ENCODE measurements around the gene CFAP97. TPM values are rescaled to one million over a fixed set of nuclear protein-coding genes. Genes with fewer than 3 reads are reported as not detected.

The CFAP97 gene
- polyA plus RNA-seq, 1 experiment: 51.1 TPM

GRCh38 chr4:185137233-185137925, 66.4 kb downstream of the CFAP97 start:
- TF ChIP-seq CTCF (IDR thresholded peaks at IDR 0.05; ENCODE audit: low read depth, low read length): no peak
- Histone ChIP-seq H3K9me3 (ENCODE audit: control insufficient read depth, insufficient read depth, low read length) (no peaks in the 10 kb centered on the region), H3K27ac (ENCODE audit: low read depth, low read length) (no peak overlapping the region), H3K4me3 (ENCODE audit: low read depth, low read length) (no peak overlapping the region), H3K27me3 (ENCODE audit: control insufficient read depth, insufficient read depth, low read length) (peaks cover 6% of the 10 kb centered on the region)
- no peak for DNase-seq (ENCODE audit: low read depth, low spot score)
- ChIA-PET POLR2A (no interaction called here), CTCF (interaction anchor here (4.9 kb wide), 1 partner anchor 97 kb away, joined by 18 read pairs; no protein-coding TSS in a partner anchor)

DNA sequence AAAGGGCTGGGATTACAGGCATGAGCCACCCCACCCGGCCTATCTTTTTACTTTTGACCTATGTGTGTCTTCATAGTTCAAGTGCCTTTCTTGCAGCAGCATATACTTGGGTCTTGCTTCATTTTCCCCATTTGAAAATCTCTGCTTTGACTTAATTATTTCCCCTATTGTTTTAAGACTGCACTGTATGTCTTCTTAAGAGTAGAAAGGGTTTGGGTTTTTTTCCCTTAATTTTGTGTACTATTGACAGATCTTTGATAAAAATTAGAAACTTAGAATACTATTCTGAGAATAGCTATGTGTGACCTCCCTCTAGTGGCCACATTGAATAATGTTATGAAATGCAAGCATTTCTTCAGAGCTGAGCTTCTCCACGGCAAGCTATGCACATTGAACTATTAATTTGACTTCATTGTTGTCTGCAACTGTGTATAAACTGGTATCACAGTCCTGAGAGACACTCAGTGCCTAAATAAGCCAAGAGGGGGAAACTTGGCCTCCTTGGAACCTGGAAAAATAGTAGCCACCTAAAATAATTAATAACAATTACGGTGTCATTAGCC, 69.4 kb downstream of the CFAP97 start:
- POLR2A ChIA-PET: interaction anchor here (1.1 kb wide), 1 partner anchor 9 kb away, joined by 6 read pairs; the partner anchor contains the start of gene SLC25A4

DNA sequence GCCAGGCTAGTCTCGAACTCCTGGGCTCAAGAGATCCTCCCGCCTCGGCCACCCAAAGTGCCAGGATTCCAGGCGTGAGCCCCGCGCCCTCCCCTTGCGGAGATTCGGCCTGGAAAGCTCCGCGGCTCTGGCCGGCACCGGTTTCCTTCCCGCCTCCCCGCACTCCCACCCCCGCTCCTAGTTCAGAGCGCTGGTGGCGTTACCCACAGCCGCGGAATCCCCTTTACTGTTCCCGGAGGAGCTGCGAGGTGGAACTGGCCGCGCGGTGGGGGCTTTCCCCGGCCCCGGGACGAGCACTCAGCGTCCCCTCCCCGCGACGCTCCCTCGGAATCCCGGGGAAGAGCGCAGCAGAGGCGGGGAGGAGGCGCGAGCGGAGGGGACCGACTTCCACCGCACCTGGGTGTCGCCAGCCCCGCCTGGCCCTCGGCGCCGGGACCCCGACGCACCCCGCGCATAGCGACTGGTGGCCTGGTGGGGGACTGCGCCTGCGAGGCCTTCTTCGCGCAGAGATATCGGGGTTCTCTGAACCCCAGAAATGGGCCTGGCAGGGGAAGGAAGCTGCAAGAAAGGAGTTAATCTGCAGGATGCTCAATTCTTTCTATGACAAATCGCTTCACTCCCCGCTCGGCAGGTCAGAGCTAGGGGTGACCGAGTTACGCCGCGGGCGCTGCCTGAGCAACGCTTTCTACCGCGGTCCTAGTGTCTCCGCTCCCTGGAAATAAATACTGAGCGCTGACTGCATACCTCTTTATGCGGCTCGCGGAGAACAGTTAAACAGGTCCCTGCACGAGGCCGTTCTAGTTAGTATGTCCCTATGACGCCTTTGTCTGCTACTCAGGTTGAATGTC, 75.3 kb downstream of the CFAP97 start:
- TF ChIP-seq CTCF (IDR thresholded peaks at IDR 0.05; ENCODE audit: low read depth, low read length): no peak
- DNase-seq (ENCODE audit: low read depth, low spot score): no peak
- no peak overlapping the region for H3K27ac ChIP-seq (ENCODE audit: low read depth, low read length)
- ChIA-PET CTCF (interaction anchor here (0.7 to 1.5 kb wide), 3 partner anchors 12 to 89 kb away, joined by 4 to 6 read pairs (median 4); no protein-coding TSS in a partner anchor), POLR2A (no interaction called here)
- H3K9me3 ChIP-seq (ENCODE audit: control insufficient read depth, insufficient read depth, low read length): no peaks in the 10 kb centered on the region; the same call in 1 of the 2 replicates
- peak overlapping the region; percentile 57 for H3K4me3 ChIP-seq (ENCODE audit: low read depth, low read length)
- H3K27me3 ChIP-seq (ENCODE audit: control insufficient read depth, insufficient read depth, low read length): peaks cover 9% of the 10 kb centered on the region

More for the DNA sequence above, 69.4 kb downstream of the CFAP97 start:
- no peak overlapping the region for H3K27ac ChIP-seq (ENCODE audit: low read depth, low read length)
- no peak overlapping the region for H3K4me3 ChIP-seq (ENCODE audit: low read depth, low read length)
- no peaks in the 10 kb centered on the region for H3K9me3 ChIP-seq (ENCODE audit: control insufficient read depth, insufficient read depth, low read length)
- peak; percentile 63 for TF ChIP-seq CTCF (IDR thresholded peaks at IDR 0.05; ENCODE audit: low read depth, low read length)
- CTCF ChIA-PET: interaction anchor here (0.5 to 2.7 kb wide), 24 partner anchors 9 to 463 kb away, joined by 3 to 137 read pairs (median 6); partner anchors contain the start of gene SLC25A4
- peaks cover 3% of the 10 kb centered on the region for H3K27me3 ChIP-seq (ENCODE audit: control insufficient read depth, insufficient read depth, low read length)
- peak; percentile 30 for DNase-seq (ENCODE audit: low read depth, low spot score)

GRCh38 chr4:185127021-185127925, 76.5 kb downstream of the CFAP97 start:
- ChIA-PET POLR2A (no interaction called here), CTCF (interaction anchor here (1.1 to 1.5 kb wide), 2 partner anchors 87 to 122 kb away, joined by 3 to 4 read pairs; no protein-coding TSS in a partner anchor)
- H3K9me3 ChIP-seq (ENCODE audit: control insufficient read depth, insufficient read depth, low read length): no peaks in the 10 kb centered on the region; the same call in 1 of the 2 replicates
- no peak overlapping the region for H3K27ac ChIP-seq (ENCODE audit: low read depth, low read length)
- peak overlapping the region; percentile 57 for H3K4me3 ChIP-seq (ENCODE audit: low read depth, low read length)
- DNase-seq (ENCODE audit: low read depth, low spot score): no peak
- H3K27me3 ChIP-seq (ENCODE audit: control insufficient read depth, insufficient read depth, low read length): peaks cover 9% of the 10 kb centered on the region
- no peak for TF ChIP-seq CTCF (IDR thresholded peaks at IDR 0.05; ENCODE audit: low read depth, low read length)

Measured in AG04450 (cell line).